ENCODE results near the gene GEN1.
A peak's percentile ranks its signal among the peaks of the same experiment; 100 is the strongest.

GEN1 gene

DNA sequence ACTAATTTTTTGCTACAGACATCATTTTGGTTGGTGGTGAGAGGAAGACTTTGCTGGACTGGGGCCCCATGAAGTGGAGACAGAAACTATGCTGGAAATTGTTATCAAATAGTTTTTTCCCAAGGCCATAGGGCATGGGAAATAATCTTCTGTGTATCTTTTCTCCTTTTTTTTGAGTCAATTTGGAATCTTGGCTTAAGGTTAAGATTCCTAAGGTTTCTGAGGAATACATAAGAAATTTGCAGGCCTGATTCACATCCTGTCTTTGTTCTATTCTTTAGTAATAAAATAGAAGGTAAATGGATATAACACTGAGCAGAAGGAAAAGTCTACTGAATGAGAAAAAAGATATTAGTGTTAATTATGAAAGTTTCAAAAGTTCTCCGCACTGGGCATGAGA, 16.9 kb upstream of the GEN1 start:
- no peak for TF ChIP-seq GATA1 (IDR thresholded peaks at IDR 0.05; ENCODE audit: low read depth, low read length)
- no peak for DNase-seq

DNA sequence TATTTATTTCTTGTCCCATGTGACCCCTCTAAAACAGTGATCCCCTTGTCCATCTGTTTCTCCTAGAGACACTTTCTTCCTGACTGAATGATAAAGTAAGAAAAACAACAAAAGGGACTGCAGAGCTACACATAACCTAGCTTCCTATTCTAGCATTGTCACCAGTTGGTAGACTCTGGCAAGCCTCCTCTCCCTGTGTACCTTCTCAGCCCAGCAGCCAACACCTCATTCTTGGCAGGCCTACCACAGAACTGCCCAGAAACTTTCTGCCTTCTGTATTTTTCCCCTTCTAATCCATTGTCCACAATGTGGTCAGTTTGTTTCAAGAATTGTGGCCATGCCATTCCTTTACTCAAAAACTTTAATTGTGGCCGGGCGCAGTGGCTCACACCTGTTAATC, 13.7 kb upstream of the GEN1 start:
- no peak for DNase-seq
- TF ChIP-seq POLR2A (IDR thresholded peaks at IDR 0.05; ENCODE audit: low read length) = no peak
- no peak for TF ChIP-seq GATA1 (IDR thresholded peaks at IDR 0.05; ENCODE audit: low read depth, low read length)

DNA sequence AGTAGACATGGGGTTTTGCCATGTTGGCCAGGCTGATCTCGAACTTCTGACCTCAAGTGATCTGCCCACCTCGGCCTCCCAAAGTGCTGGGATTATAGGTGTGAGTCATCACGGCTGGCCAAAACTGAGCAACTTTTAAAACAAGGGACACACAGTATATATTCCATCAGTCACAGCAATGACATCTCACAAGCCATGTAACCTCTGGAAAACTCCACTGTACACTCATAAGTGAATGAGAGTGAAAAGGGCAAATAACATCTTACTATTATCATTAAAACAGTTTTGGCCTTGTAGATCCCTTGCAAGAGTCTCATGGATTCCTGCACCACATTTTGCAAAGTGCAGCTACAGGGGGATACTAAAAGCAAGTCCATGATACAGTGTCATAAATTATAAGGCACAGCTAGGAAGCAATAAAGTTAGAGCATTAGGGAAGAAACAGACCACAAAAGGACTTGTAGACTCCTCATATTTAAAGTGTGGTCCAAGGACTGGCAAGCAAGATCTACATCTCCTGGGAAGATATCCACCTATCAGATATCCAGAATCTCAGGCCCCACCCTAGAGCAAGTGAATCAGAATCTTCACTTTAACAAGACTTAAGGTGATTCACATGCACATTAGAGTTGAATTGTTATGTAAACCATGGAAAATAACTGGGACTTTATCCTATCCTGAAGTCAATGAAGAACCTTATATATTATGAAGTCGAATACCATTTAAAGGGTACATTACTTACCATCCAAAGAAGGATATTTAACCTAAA, 6.1 kb upstream of the GEN1 start:
- TF ChIP-seq POLR2A (IDR thresholded peaks at IDR 0.05; ENCODE audit: low read length) (no peak), GATA1 (IDR thresholded peaks at IDR 0.05; ENCODE audit: low read depth, low read length) (no peak)

DNA sequence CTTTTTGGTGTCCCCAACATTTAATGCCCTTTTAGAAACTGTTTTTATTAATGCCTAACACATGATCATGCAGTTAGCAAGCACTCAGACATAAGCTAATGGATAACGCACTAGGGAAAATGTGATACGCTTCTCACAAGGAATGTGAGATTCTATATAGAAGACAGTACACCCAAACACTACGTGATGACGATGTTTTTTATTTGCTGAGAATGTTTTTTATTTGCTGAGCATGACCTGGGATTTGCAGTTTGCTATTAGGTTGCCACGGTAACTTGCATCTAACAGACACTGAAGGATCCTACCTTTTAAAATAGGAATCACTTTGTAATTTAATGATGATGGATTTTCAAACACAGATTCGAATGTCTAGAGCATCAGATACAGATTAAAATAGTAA, 5.2 kb upstream of the GEN1 start:
- no peak for TF ChIP-seq GATA1 (IDR thresholded peaks at IDR 0.05; ENCODE audit: low read depth, low read length)
- no peak for TF ChIP-seq POLR2A (IDR thresholded peaks at IDR 0.05; ENCODE audit: low read length)
- DNase-seq = no peak

More for the DNA sequence above, 6.1 kb upstream of the GEN1 start:
- DNase-seq = no peak

DNA sequence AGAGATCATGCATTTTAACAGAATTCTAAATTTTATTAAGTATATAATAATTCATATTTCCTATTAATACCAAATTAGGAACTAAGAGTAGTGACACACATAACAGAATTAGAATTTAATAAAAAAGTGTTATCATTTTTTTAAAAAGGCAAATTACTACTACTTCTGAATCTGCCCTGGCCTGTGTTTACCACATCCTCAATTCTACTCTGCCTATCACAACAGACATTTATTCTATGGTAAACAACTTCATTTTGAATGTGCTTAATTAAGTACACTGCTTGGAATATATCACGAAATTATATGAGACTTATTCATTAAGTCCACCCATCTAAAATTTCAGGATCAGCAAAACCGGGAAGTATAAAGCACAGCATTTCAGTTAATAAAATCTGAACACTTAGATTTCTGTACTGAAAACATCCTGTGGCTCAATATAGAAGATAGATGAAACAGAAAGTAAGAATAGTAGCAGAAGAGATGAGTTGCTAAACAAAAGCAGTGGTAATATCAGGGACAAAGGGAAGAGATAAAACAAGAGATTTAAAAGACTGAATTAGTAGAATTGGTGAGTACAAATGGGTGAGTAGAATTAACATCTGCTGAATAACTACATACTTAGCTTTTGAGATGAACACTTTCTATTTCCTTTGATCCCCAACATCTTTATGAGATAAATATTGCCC, 4.0 kb upstream of the GEN1 start:
- no peak for DNase-seq
- TF ChIP-seq POLR2A (IDR thresholded peaks at IDR 0.05; ENCODE audit: low read length) (no peak), GATA1 (IDR thresholded peaks at IDR 0.05; ENCODE audit: low read depth, low read length) (no peak)

DNA sequence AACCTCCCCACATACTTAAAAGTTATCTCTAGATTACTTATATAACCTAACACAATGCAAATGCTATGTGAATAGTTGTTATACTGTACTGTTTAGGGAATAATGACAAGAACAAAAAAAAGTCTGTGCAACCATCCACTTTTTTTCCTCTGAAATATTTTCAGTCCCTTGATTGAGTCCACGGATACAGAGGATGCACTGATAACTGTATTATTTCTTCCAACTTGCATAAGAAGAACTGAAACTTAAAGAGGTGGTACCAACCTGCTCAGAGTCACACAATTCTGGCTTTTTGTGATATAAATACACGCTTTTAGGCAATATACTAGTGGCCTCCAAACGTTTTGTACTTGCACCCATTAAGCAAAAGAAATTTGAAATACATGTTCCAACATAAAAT, 1.7 kb upstream of the GEN1 start:
- peak in 1 of 2 experiments; percentile 20 for DNase-seq
- TF ChIP-seq POLR2A (IDR thresholded peaks at IDR 0.05; ENCODE audit: low read length) = no peak
- no peak for TF ChIP-seq GATA1 (IDR thresholded peaks at IDR 0.05; ENCODE audit: low read depth, low read length)

DNA sequence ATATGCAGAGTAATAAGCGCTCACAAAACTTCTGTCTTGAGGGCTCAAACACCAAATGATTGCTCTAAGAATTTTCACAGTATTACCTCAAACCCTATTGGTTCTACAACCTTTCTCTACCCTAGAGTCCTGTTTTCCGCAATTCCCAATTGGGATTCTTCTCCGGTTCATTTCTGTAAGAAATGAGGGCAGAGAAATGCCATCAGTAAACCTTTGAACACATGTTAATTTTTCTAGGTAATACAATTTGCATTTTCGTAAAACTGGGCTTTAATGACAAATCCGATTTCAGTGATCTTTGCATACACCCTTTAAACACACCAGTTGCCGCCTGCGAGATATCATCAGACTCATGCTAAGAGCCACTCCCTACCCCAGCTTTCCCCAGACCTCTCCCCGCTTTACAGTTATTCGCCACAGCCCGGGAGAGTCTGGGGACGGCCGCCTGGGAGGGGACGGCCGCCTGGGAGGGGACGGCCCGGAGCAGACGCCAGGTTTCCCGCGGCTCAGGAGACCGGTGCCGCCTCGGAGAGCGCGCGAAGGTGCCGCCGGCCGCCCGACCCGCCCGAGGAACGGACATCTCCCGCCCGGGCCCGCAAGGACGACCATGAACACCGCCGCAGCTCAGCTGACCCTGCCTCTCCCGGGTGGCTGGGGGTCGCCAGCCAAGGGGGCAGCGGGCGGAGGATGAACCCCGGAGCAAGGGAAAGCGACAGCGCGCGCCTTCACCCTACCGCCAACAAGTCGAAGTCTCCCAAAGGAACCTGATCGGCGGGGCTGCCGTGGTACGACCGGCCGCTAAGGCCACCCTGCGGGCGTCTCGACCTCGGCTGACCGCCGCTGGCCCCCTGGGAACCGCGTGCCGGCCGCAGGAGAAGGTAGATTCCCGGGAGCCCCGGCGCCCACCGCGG, 791 bp upstream of the GEN1 start:
- TF ChIP-seq GATA1 (IDR thresholded peaks at IDR 0.05; ENCODE audit: low read depth, low read length) (no peak), POLR2A (IDR thresholded peaks at IDR 0.05; ENCODE audit: low read length) (no peak)
- DNase-seq = peak; percentile 83 to 84

DNA sequence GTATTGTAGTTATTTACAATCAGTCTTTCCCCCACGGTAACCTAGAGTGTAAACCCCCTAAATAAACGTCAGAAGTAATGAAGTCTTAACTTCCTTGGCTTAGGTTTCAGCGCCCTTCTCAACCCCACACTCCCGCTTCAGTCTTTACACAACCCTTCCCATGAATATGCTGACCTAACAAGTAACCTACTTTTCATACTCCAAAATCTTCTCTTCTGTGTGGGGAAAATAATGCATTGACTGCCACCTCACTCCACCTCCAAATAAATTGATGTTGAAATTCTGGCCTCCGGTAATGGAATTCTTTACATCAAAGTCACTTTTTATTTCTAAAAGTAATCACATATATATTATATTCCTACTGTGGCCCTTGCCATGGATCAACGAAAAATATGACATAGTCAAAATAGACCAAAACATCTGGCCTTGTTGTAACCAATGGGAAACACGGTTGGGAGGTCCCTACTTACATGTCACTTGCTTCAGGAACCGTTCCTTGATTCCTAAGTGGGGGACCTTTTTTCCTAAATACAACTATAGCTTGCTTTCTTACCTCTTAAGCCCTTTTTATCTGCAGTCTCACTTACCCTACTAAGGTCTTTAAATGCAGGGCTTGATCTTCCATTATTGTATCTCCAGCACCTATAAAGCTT, 961 bp downstream of the GEN1 start:
- DNase-seq = peak; percentile 40 to 63
- TF ChIP-seq POLR2A (IDR thresholded peaks at IDR 0.05; ENCODE audit: low read length) (no peak), GATA1 (IDR thresholded peaks at IDR 0.05; ENCODE audit: low read depth, low read length) (no peak)

DNA sequence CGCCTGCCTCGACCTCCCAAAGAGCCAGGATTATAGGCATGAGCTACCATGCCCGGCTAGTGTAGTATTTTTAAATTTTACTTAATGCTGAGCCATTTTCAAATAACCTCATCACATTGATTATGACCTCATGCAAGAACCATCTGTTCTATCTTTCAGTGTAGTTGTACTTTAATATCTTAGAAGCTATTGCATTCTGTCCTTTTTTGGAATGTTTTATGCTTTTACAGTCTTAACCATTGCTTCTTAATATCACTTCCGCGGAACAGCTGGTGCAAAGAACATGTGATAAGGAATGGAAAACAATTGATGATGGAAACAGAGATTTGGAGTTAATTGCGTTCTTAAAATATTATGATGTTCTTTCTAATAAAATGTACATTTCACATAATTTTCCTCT, 2.7 kb downstream of the GEN1 start:
- no peak for DNase-seq

DNA sequence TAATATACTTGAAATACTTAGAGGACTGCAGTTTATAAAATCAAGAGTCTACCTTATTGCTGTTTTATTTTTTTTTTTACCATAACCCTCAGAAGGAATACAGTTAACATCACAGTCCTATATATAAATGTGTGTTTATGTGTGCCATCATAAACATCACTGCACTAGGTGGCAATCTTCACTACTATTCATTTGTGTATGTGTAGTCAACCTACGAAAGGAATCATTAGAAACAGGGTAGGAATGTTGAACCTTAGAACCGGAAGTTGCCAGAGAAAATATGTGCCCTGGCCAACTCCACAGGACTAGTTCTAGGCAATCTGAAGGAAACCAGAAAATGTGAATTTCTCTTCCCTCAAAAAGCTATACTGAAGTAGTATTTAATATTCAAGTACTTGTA, 3.4 kb downstream of the GEN1 start:
- DNase-seq = no peak
- TF ChIP-seq POLR2A (IDR thresholded peaks at IDR 0.05; ENCODE audit: low read length) (no peak), GATA1 (IDR thresholded peaks at IDR 0.05; ENCODE audit: low read depth, low read length) (no peak)

More for the DNA sequence above, 2.7 kb downstream of the GEN1 start:
- TF ChIP-seq GATA1 (IDR thresholded peaks at IDR 0.05; ENCODE audit: low read depth, low read length) = no peak
- no peak for TF ChIP-seq POLR2A (IDR thresholded peaks at IDR 0.05; ENCODE audit: low read length)

DNA sequence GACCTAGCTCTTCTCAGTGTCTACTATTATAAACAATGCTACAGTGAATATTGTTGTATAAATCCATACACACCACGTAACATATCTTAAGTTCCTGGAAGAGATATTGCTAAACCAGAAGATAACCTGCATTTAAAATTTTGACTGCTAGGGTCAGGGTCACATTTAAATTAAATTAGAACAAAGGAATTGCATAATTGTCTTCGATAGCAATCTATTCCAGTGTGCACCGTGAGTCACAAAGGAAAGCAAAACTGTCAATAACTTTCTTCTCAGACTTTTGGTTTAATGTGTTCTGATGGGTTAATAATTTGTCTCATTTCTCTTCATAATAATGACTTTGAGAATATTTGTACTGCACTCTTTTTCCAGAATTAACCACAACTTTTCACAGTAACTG, 4.2 kb downstream of the GEN1 start:
- no peak for DNase-seq
- TF ChIP-seq GATA1 (IDR thresholded peaks at IDR 0.05; ENCODE audit: low read depth, low read length) (no peak), POLR2A (IDR thresholded peaks at IDR 0.05; ENCODE audit: low read length) (no peak)

DNA sequence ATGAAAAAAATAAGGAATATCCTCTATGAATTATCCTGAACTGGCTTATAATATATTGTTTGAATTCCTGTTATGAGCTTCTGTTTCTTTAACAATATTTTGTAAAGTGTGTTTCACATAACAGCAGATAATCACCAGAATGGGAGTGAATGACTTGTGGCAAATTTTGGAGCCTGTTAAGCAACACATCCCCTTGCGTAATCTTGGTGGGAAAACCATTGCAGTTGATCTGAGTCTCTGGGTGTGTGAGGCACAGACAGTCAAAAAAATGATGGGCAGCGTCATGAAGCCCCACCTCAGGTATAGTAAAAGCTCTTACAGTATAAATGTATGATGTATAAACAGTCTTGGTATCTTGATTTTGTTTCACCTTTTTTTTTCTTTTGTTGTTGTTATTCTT, 5.9 kb downstream of the GEN1 start:
- peak in 1 of 2 experiments; percentile 42 for DNase-seq
- TF ChIP-seq GATA1 (IDR thresholded peaks at IDR 0.05; ENCODE audit: low read depth, low read length) (no peak), POLR2A (IDR thresholded peaks at IDR 0.05; ENCODE audit: low read length) (no peak)

DNA sequence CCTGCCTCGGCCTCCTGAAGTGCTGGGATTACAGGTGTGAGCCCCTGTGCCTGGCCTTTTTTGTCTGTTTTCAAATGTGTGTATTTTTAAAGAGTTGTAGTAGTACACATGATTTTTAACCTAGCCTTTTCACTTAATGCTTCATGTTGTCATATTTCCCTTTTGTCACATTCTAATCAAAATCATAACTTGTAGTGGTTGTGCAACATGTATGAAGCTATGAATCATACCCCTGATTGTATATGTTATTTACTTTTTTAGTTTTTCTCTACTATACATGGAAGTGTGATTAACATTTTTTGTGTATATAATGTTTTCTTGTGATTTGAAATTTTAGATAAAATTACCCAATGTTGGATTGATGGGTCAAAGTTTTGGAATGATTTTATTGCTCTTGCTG, 8.5 kb downstream of the GEN1 start:
- no peak for TF ChIP-seq POLR2A (IDR thresholded peaks at IDR 0.05; ENCODE audit: low read length)
- TF ChIP-seq GATA1 (IDR thresholded peaks at IDR 0.05; ENCODE audit: low read depth, low read length) = no peak
- no peak for DNase-seq
